ENCODE results near the gene THBS4.

The THBS4 gene

GRCh38 chr5:80034962-80035821, at the start of gene THBS4:
Gene THBS4, plus strand, starts transcription at chr5:80035348. Its CDS starts 190 bp downstream, at chr5:80035538.
- DNase-seq (ENCODE audit: low read depth) = no peak

DNA sequence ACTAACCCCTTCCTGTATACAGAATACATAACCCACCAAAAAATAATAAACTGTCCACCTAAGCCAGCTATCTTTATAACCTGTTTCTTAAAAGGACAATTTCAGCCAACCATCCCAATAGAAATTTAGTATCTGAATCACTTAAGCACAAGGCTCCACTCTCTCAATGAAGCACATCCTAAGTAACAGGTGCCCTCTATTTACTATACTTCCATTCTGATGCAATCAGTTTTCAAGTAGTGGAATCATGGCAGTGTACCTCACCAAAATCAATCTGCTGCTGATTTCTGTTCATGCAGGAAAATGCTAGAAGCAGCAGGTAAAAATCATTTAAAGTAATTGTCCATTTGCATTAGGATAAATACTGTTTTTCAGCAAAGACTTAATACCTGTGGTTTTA, 48.9 kb upstream of the THBS4 start:
- DNase-seq (ENCODE audit: low read depth) = no peak

GRCh38 chr5:79990205-79990597, 44.9 kb upstream of the THBS4 start:
- DNase-seq (ENCODE audit: low read depth) = no peak

DNA sequence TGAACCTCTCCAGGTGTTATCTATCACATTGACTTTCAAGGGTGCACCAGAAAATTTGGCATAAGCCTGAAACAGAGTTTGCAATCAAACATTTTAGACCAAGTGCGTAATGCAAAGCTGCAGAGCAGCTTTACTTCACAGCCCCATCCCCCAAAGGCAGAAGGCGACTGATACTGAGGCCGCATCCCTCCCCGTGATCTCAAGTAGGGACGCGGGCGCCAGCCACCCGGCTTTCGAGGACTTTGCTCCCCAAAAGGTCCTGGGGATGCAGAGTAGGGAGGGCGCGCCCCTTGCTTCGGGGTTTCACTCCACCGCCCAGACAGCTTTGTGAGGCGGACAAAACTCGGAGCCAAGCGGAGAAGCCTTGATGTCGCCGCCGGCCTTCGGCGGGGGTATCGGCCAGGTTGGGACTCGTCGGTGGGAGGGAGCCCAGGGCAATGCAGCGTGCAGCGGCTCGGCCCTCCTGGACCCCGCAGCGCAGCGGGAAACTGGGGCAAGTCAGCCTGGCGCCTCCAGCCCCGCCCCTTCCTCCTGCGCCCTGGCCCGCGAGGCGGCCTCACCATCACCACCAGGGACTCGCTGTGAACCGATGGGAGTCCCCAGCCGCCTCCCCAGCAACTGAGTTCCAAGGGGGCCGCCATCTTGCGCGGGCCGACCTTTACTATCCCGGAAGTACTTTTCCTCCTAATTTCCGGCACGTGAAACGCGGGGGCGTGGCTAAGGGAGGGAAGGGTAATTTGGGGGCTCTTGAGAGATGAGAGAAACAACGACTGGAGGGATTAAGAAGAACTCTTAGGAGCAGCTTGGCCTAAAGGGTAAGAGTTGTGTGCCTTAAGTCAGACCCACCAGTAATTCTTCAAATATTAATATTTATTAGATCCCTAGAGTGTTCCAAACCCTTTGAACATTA, 44.3 kb upstream of the THBS4 start, which contains the start of gene MTX3:
TSS of gene MTX3 (minus strand) at position 665 of the 910 bp plus-strand sequence. CDS start at position 641, 24 bp downstream.
- peak; percentile 52 for DNase-seq (ENCODE audit: low read depth)

GRCh38 chr5:79992891-79993657, 42.1 kb upstream of the THBS4 start:
- no peak for DNase-seq (ENCODE audit: low read depth)

DNA sequence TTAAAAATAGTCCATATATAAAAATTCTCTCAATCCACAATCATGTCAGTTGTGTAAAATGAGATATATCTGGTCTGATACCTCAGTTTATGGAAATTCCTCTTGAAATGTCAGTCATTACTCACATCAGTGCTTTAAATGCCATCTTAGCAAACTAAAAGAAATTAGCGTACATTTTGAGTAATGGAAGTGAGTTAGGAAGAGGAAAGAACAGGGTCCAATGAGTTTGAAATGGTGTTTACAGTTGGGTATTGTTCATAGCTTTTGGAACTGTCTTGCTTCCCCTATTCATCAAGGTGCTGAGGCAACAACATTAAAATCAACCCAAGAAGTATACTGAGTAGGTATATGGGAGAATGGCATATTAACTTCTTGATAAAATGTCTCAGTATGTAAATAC, 35.4 kb upstream of the THBS4 start:
- no peak for DNase-seq (ENCODE audit: low read depth)

GRCh38 chr5:80002677-80003076, 32.5 kb upstream of the THBS4 start:
- DNase-seq (ENCODE audit: low read depth) = no peak

- DNase-seq (ENCODE audit: low read depth) = no peak
These were observed 26.0 kb upstream of the THBS4 start for GRCh38 chr5:80008995-80009765.

DNA sequence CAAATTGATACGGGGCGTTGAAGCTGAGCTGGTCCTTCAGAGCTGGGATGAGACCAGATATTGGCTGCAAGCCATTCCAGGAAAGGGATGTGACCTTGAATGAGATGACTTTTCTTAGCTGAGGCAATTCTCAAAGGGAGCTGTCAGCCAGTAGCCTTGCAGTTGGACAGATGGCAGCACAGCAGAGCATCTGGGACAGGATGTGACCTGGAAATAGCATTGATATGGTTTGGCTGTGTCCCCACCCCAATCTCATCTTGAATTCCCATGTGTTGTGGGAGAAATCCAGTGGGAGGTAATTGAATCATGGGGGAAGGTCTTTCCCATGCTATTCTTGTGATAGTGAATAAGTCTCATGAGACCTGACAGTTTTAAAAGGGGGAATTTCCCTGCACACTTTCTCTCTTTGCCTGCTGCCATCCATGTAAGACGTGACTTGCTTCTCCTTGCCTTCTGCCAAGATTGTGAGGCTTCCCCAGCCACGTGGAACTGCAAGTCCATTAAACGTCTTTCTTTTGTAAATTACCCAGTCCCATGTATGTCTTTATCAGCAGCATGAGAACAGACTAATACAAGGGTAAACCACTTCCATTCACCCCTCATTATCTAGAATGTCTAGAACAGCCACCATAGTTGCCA, 24.3 kb upstream of the THBS4 start:
- no peak for DNase-seq (ENCODE audit: low read depth)

DNA sequence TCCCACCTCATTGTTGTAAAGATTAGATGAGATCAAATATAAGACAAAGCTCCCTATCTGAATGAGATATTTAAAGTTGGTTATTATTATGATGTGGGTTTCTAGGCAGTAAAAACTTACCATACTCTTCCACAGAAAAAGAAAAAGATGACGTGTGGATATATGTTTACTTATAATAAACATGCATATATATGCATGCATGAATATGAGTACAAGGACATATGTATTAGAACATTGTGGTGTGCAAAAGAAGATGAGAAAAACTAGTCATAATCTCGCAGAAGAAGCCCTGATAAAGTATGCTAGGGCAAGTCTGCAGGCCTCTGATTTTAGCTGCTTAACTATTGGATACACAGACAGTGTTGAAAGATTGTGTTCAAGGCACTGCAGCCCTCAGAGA, 10.1 kb upstream of the THBS4 start:
- no peak for DNase-seq (ENCODE audit: low read depth)

GRCh38 chr5:80026841-80027240, 8.3 kb upstream of the THBS4 start:
- DNase-seq (ENCODE audit: low read depth) = no peak

DNA sequence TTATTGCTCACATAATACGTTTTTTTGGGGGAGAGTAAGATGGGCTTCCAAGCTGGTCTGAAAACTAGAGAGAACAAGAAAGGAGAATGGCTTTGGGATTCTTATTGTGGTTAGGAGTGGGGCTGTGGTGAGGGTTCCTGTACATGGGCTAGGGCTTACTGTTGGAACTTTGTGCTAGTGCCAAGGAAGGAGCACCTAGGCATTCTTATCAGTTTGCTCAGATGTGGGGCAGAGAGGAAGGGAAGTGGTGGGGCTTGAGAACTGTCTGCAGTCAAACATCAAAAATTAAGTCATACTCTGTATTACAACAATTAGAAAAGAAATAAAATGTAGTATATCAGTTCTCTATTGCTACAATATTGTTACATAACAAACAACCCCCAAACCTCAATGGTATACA, 4.0 kb upstream of the THBS4 start:
- DNase-seq (ENCODE audit: low read depth) = no peak

- DNase-seq (ENCODE audit: low read depth) = no peak
These were observed 1.6 kb upstream of the THBS4 start for GRCh38 chr5:80033513-80033912.

DNA sequence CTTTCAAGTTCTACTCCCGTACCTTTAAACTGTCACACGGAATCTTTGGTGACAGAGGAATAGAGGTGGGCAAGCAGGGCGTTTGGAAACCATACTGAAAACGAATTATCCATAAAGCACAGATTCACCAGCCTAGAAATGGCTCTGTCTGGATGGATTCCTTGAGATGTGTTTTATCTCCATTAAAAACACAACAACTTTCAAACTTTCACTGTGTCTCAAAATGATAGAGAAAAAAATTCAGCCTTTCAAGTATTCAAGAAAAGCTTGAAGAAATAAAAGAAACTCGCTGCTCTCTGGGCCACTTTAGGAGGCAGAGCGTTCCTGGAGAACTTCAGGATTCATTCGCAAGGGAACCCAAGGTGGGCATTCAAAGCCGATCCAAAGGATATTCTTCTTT, 589 bp upstream of the THBS4 start:
- no peak for DNase-seq (ENCODE audit: low read depth)

DNA sequence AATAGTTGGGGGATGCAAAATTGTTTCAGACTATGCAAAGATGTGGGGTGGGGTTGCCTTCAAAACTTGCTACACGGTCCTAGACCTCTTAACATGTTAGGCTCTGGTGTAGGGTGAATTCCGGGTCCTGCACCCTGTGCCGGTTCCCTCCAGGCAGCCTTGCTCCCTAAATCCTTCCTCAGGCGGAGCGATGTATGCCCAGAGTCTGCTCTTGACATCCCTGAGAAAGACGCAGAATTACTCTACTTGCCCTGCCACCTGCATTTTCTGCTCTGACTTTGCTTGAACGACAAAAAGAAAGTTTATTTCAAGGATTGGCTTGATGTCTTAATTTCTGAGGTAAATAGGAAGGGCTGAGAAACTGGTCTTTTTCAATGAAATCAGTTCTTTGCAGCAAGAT, 691 bp downstream of the THBS4 start:
- no peak for DNase-seq (ENCODE audit: low read depth)

DNA sequence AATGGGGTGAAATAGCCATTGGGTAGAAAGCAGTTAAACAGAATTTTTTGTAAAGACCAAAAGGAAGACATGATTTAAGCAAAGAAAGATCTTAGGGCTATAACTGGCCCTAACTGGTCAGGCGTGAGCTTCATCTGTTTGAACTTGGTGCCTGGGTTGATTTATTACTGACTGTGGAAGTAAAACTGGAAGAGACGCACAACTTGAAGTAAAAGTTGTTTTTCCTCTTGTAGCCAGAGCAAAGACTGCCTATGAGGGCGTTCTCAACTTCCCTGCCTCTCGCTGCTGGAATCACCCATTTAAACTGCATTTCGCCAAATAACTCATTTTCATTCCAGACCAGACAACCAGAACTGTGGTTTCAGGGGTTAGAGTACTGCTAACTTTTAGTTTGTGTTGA, 1.5 kb downstream of the THBS4 start:
- no peak for DNase-seq (ENCODE audit: low read depth)

DNA sequence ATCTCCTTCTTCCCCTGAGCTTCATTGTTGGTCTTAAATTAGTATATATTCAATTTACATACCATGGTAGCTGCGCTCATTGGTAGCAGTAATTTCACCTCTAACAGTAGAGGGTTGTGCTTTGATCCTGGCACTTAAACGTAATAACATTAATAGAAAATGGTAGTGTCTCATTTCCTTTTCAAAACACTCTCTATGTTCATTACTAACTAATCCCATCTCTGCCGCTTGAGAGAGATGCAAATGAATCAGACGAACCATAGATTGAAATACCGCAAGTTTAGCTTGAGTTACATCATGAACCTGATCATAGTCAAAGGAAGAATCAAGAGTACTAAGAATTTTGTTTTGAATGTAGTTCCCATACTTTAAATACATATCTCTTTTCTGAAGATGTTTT, 2.2 kb downstream of the THBS4 start:
- DNase-seq (ENCODE audit: low read depth) = no peak

DNA sequence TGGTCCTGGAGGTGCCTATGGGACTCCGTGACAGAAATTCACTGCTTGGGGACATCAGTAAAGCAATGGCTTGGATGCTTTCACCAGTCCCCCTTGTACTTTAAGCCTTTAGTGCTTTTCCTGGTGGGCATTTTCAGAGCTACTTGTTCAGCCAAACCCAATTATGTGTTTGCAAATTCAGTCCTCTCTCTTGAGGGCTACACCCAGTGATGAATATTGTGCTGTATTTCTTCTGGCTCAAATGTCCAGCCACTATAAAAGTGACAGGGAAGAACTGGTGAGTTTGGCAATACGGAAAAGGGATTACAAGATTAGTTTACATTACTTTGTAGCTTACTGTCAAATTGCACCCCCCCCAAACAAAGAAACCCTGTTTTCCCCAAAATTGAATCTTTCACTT, 4.5 kb downstream of the THBS4 start:
- DNase-seq (ENCODE audit: low read depth) = no peak

- no peak for DNase-seq (ENCODE audit: low read depth)
These were observed 6.4 kb downstream of the THBS4 start for GRCh38 chr5:80041527-80041926.

- no peak for DNase-seq (ENCODE audit: low read depth)
These were observed 7.2 kb downstream of the THBS4 start for GRCh38 chr5:80042330-80042729.

- DNase-seq (ENCODE audit: low read depth) = no peak
These were observed 8.0 kb downstream of the THBS4 start for GRCh38 chr5:80043187-80043586.

Measured in HS-5 (cell line).